H9 (cell line): ENCODE results near the gene EHF. TPM values are rescaled to one million over a fixed set of nuclear protein-coding genes. Genes with fewer than 3 reads are reported as not detected.

Experiments used
- DNase-seq: peaks from one replicate; pipeline ENCODE4 v3.0.0-alpha.2; 2017
- H2AFZ ChIP-seq: one replicate; pipeline ENCODE4 v1.6.1; 2013; ENCODE audit warnings: mild to moderate bottlenecking, low read length, control low read depth, moderate library complexity
- H2AK5ac ChIP-seq: 2 replicates; pipeline ENCODE4 v1.6.1; 2013; ENCODE audit warnings: low read length, control low read depth, mixed read lengths; ENCODE audit not compliant: insufficient read length
- H2BK120ac ChIP-seq: one replicate; pipeline ENCODE4 v1.6.1; 2013; ENCODE audit warnings: low read depth, mild to moderate bottlenecking, low read length, control low read depth, inconsistent platforms; ENCODE audit not compliant: poor library complexity, severe bottlenecking
- H2BK12ac ChIP-seq: 2 replicates; pipeline ENCODE4 v1.6.1; 2013; ENCODE audit warnings: low read length, control low read depth, mixed read lengths, low read depth; ENCODE audit not compliant: insufficient read length
- H2BK15ac ChIP-seq: 2 replicates; pipeline ENCODE4 v1.6.1; 2013; ENCODE audit warnings: low read depth, low read length, control low read depth
- H2BK20ac ChIP-seq: one replicate; pipeline ENCODE4 v1.6.1; 2013; ENCODE audit warnings: low read depth, mild to moderate bottlenecking, low read length, control low read depth, inconsistent platforms; ENCODE audit not compliant: poor library complexity, severe bottlenecking
- H2BK5ac ChIP-seq: 2 replicates; pipeline ENCODE4 v1.6.1; 2013; ENCODE audit warnings: low read length, control low read depth, mixed read lengths; ENCODE audit not compliant: insufficient read length
- H3K14ac ChIP-seq: 2 replicates; pipeline ENCODE4 v1.6.1; 2013; ENCODE audit warnings: low read length, control low read depth; ENCODE audit not compliant: insufficient read depth
- H3K18ac ChIP-seq: 2 replicates; pipeline ENCODE4 v1.6.1; 2013; ENCODE audit warnings: low read depth, mild to moderate bottlenecking, mixed read lengths, low read length, control low read depth; ENCODE audit not compliant: insufficient read length
- H3K23ac ChIP-seq: 2 replicates; pipeline ENCODE4 v1.6.1; 2013; ENCODE audit warnings: low read length, control low read depth, mixed read lengths, low read depth; ENCODE audit not compliant: insufficient read length
- H3K23me2 ChIP-seq: 2 replicates; pipeline ENCODE4 v1.6.1; 2013; ENCODE audit warnings: low read depth, mild to moderate bottlenecking, mixed read lengths, low read length, control low read depth; ENCODE audit not compliant: insufficient read length, poor library complexity, severe bottlenecking
- H3K27ac ChIP-seq: 2 replicates; pipeline ENCODE4 v1.5.1; 2013; ENCODE audit warnings: low read length, control low read depth, mixed read lengths, low read depth; ENCODE audit not compliant: insufficient read length
- H3K27me3 ChIP-seq: 2 replicates; pipeline ENCODE4 v1.6.1; 2013; ENCODE audit warnings: low read length, control low read depth, inconsistent platforms; ENCODE audit not compliant: insufficient read depth
- H3K4ac ChIP-seq: 2 replicates; pipeline ENCODE4 v1.6.1; 2013; ENCODE audit warnings: low read depth, mild to moderate bottlenecking, control low read depth, inconsistent platforms, low read length, moderate library complexity
- H3K4me1 ChIP-seq: 2 replicates; pipeline ENCODE4 v1.6.1; 2013; ENCODE audit warnings: low read length, control low read depth, inconsistent platforms; ENCODE audit not compliant: insufficient read depth
- H3K4me2 ChIP-seq: 2 replicates; pipeline ENCODE4 v1.6.1; 2013; ENCODE audit warnings: low read length, control low read depth, mixed read lengths; ENCODE audit not compliant: insufficient read length, insufficient read depth
- H3K56ac ChIP-seq: 2 replicates; pipeline ENCODE4 v1.6.1; 2013; ENCODE audit warnings: low read depth, mild to moderate bottlenecking, mixed read lengths, low read length, control low read depth; ENCODE audit not compliant: insufficient read length
- H3K79me1 ChIP-seq: 2 replicates; pipeline ENCODE4 v1.6.1; 2013; ENCODE audit warnings: low read depth, mild to moderate bottlenecking, moderate library complexity, low read length, control low read depth, inconsistent platforms; ENCODE audit not compliant: insufficient read depth, poor library complexity, severe bottlenecking
- H3K79me2 ChIP-seq: 2 replicates; pipeline ENCODE4 v1.6.1; 2013; ENCODE audit warnings: low read length, control low read depth, inconsistent platforms; ENCODE audit not compliant: insufficient read depth
- H3K9ac ChIP-seq: 2 replicates; pipeline ENCODE4 v1.6.1; 2013; ENCODE audit warnings: low read length, control low read depth, mixed read lengths; ENCODE audit not compliant: insufficient read length; ENCODE audit errors: extremely low read depth
- H3K9me3 ChIP-seq: one replicate; pipeline ENCODE4 v1.6.1; 2013; ENCODE audit warnings: low read depth, low read length, inconsistent platforms; ENCODE audit not compliant: control insufficient read depth
- H3T11ph ChIP-seq: one replicate; pipeline ENCODE4 v1.6.1; 2013; ENCODE audit warnings: mild to moderate bottlenecking, low read length, control low read depth, inconsistent platforms
- H4K20me1 ChIP-seq: one replicate; pipeline ENCODE4 v1.6.1; 2013; ENCODE audit not compliant: control insufficient read depth, insufficient read length, insufficient read depth
- H4K5ac ChIP-seq: 2 replicates; pipeline ENCODE4 v1.6.1; 2013; ENCODE audit warnings: low read depth, mild to moderate bottlenecking, mixed read lengths, low read length, control low read depth; ENCODE audit not compliant: insufficient read length
- H4K8ac ChIP-seq: replicated peaks from 2 replicates; pipeline ENCODE4 v1.6.1; 2013; ENCODE audit warnings: low read length, control low read depth, mixed read lengths, low read depth; ENCODE audit not compliant: insufficient read length
- H4K91ac ChIP-seq: 2 replicates; pipeline ENCODE4 v1.6.1; 2013; ENCODE audit warnings: low read depth, mild to moderate bottlenecking, moderate library complexity, mixed read lengths, low read length, control low read depth; ENCODE audit not compliant: insufficient read length
- H3K27ac Mint-ChIP-seq, 3 experiments: 2 replicates in 2 of 3; 3 replicates in 1 of 3; pipeline ENCODE4 v1.8.0; 2020 to 2021; ENCODE audit warnings: mixed read lengths in 3 of 3, mild to moderate bottlenecking in 1 of 3, moderate library complexity in 1 of 3
- H3K27me3 Mint-ChIP-seq: 2 replicates; pipeline ENCODE4 v1.8.0; 2021; ENCODE audit warnings: low read depth, mild to moderate bottlenecking, moderate library complexity, mixed read lengths
- H3K36me3 Mint-ChIP-seq, 3 experiments: 2 replicates in 2 of 3; 3 replicates in 1 of 3; pipeline ENCODE4 v1.8.0; 2020 to 2021; ENCODE audit warnings: low read depth in 3 of 3, mixed read lengths in 3 of 3; ENCODE audit not compliant: insufficient read depth in 1 of 3
- H3K4me1 Mint-ChIP-seq, 2 experiments: 2 replicates each; pipeline ENCODE4 v1.8.0; 2020; ENCODE audit warnings: mixed read lengths in 2 of 2
- H3K4me3 Mint-ChIP-seq, 2 experiments: 2 replicates in 1 of 2; 3 replicates in 1 of 2; pipeline ENCODE4 v1.8.0; 2020 to 2021; ENCODE audit warnings: mild to moderate bottlenecking in 2 of 2, mixed read lengths in 2 of 2, moderate library complexity in 1 of 2
- H3K9me3 Mint-ChIP-seq, 2 experiments: 2 replicates in 1 of 2; 3 replicates in 1 of 2; pipeline ENCODE4 v1.8.0; 2020; ENCODE audit warnings: mild to moderate bottlenecking in 2 of 2, mixed read lengths in 2 of 2, moderate library complexity in 1 of 2
- WGBS: extraction: QIAGEN DNeasy Blood & Tissue Kit; methylation state at CpG from one replicate; pipeline ENCODE4 v1.1.7; 2013; ENCODE audit warnings: missing lambda C conversion rate, low lambda C conversion rate, mixed read lengths; ENCODE audit not compliant: insufficient read length; ENCODE audit errors: extremely low coverage; 5-methylcytosine and 5-hydroxymethylcytosine counted together
- total RNA-seq: library from RNA; stranded (reverse); gene quantifications from 2 replicates; pipeline ENCODE4 v1.2.1, GENCODE V29; 2021
- TF ChIP-seq, protein P1 (sequence below): fragments of 200-600 bp; sonication (generic); conservative IDR thresholded peaks from 3 replicates; pipeline ENCODE4 v1.8.0; 2021; ENCODE audit warnings: antibody characterized with exemption, mild to moderate bottlenecking

Gene EHF
- total RNA-seq, 1 experiment from 2014 or later: not detected

DNA sequence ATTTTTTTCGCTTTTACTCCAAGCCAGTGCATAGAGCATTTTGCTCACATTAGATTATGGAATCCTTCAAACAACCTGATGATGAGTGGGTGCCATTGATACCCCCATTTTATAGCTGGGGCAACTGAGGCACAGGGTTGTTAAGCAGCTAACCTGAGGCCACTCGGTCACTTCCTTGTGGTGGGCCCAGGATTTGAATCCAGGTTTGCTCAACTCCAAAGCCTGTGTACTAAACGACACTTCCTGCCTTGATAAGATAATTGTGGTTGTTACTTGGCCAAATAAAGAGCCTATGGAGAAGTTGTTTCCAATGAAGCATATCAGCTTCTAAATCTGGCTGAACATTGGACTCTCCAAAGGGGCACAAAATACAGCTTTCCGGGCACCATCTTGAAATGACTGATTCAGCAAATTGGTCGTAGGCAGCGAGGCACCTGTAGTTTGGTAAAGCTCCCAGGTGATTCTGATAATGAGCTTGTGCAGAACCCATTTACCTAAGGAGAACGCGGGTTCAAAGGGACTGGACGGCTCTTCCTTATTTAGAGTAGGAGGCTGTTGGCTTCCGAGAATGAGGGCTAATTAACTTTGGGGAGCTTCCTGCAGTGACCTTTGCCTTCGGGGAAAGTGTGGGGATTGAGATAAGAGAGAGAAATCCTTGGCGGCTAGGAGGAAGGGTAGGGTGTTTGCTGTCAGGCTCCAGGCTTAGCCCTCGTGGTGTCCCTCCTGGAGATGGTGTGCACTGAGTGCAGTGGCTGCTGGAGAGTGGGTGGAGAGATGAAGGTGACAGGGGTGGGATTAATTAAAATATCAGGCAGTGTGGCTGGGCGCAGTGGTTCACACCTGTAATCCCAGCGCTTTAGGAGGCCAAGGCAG is 17.5 kb upstream of the EHF start:
- no peak overlapping the region for H2BK15ac ChIP-seq
- no peak overlapping the region for H4K8ac ChIP-seq
- H3K18ac ChIP-seq: no peak overlapping the region
- Mint-ChIP-seq H3K27me3 (peaks cover 1% of the 10 kb centered on the region; the same call in 1 of the 2 replicates), H3K9me3 (no peaks in the 10 kb centered on the region), H3K4me3 (no peak overlapping the region), H3K36me3 (no peaks in the 10 kb centered on the region), H3K27ac (no peak overlapping the region), H3K4me1 (peaks cover 0 to 4% of the 10 kb centered on the region in 2 experiments; a peak in 3 of 4 replicates)
- H2BK120ac ChIP-seq: no peak overlapping the region
- no peak overlapping the region for H2AFZ ChIP-seq
- no peak overlapping the region for H2BK20ac ChIP-seq
- no peak overlapping the region for H3K4ac ChIP-seq
- H3K56ac ChIP-seq: no peak overlapping the region
- no peak overlapping the region for H3K9ac ChIP-seq
- no peaks in the 10 kb centered on the region for H3K79me2 ChIP-seq
- no peak overlapping the region for H2BK5ac ChIP-seq
- H3K79me1 ChIP-seq: no peaks in the 10 kb centered on the region
- no peak overlapping the region for H4K5ac ChIP-seq
- H3K4me1 ChIP-seq: no peaks in the 10 kb centered on the region
- H4K20me1 ChIP-seq: no peaks in the 10 kb centered on the region
- no peak overlapping the region for H2BK12ac ChIP-seq
- no peaks in the 10 kb centered on the region for H3K27me3 ChIP-seq
- H3K14ac ChIP-seq: no peak overlapping the region
- no peaks in the 10 kb centered on the region for H3K9me3 ChIP-seq
- no CpG with 5 or more reads among the region's 15 CpGs for WGBS
- H3T11ph ChIP-seq: no peak overlapping the region
- H3K4me2 ChIP-seq: no peak overlapping the region
- no peak overlapping the region for H3K23ac ChIP-seq
- TF ChIP-seq, protein P1, sequence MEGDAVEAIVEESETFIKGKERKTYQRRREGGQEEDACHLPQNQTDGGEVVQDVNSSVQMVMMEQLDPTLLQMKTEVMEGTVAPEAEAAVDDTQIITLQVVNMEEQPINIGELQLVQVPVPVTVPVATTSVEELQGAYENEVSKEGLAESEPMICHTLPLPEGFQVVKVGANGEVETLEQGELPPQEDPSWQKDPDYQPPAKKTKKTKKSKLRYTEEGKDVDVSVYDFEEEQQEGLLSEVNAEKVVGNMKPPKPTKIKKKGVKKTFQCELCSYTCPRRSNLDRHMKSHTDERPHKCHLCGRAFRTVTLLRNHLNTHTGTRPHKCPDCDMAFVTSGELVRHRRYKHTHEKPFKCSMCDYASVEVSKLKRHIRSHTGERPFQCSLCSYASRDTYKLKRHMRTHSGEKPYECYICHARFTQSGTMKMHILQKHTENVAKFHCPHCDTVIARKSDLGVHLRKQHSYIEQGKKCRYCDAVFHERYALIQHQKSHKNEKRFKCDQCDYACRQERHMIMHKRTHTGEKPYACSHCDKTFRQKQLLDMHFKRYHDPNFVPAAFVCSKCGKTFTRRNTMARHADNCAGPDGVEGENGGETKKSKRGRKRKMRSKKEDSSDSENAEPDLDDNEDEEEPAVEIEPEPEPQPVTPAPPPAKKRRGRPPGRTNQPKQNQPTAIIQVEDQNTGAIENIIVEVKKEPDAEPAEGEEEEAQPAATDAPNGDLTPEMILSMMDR: no peak
- no peak overlapping the region for H2AK5ac ChIP-seq
- DNase-seq: no peak
- H3K27ac ChIP-seq: no peak overlapping the region
- H3K23me2 ChIP-seq: no peaks in the 10 kb centered on the region
- H4K91ac ChIP-seq: no peak overlapping the region
